ENCODE results near the gene SUN3.

DNA sequence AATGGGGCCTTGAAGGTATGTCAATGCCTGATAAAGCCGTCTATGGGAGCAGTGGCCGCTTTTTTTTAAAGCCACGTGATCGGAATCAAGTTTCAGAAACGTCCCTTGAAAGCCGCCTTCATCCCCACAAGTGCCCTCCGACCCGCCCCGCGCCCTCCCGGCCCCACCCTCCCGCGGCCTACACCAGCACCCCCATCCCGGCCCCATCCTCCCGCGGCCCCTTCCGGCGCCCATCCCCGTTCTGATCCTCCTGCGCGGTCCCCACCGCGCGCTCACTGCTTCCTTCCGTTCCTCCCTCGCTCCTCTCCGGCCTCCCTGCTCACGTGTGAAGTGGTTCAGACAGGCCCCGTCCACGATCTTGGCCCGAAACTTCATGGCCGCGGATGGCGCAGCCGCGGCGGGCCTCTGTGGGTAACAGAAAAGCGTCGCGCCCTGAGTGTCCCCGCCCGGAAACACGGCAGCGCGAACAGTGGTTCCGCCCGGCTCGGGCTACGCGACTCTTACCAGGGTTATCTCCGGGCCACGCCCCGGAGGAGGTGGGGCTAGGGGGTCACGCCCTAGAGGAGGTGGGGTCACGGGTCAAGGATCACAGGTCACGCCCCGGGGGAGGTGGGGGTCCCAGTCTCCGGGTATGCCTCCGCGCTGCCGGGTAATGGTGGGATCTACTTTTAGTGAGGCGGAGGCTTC, 49.6 kb downstream of the SUN3 start, which contains the start of gene HUS1:
- peak; percentile 59 to 61 for TF ChIP-seq POLR2A (IDR thresholded peaks at IDR 0.05)
- TF ChIP-seq, protein P1, sequence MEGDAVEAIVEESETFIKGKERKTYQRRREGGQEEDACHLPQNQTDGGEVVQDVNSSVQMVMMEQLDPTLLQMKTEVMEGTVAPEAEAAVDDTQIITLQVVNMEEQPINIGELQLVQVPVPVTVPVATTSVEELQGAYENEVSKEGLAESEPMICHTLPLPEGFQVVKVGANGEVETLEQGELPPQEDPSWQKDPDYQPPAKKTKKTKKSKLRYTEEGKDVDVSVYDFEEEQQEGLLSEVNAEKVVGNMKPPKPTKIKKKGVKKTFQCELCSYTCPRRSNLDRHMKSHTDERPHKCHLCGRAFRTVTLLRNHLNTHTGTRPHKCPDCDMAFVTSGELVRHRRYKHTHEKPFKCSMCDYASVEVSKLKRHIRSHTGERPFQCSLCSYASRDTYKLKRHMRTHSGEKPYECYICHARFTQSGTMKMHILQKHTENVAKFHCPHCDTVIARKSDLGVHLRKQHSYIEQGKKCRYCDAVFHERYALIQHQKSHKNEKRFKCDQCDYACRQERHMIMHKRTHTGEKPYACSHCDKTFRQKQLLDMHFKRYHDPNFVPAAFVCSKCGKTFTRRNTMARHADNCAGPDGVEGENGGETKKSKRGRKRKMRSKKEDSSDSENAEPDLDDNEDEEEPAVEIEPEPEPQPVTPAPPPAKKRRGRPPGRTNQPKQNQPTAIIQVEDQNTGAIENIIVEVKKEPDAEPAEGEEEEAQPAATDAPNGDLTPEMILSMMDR (IDR thresholded peaks at IDR 0.05), result peak in 1 of 4 experiments; percentile 15

All from uterus (tissue), 2 donors.